ENCODE data around the gene PAAF1. TPM values are rescaled to one million over a fixed set of nuclear protein-coding genes. Genes with fewer than 3 reads are reported as not detected.
A peak's percentile ranks its signal among the peaks of the same experiment; 100 is the strongest.

The PAAF1 gene
- total and polyA plus RNA-seq, 12 donors: 14.2 to 55.9 (median 28.0) TPM

DNA sequence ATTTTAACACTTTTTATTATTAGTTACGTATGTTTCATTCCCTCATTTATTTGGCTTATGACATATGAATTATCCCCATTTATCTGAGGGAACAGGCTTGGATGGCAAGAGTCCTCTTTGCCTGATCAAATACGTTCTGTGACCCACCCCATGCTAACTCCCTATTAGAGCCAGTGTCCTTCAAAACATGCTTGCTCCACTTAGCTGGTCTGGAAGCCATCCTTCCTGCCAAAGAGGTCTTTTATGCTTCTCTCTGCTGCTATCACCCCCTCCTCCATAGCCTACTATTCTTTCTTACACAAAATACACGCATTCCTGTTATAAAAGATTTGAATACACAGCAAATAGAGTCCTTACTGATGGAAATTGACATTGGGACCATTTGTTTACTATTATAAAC is 6.5 kb upstream of the PAAF1 start:
- intact Hi-C loops (cut with DNase I): no loop called here

DNA sequence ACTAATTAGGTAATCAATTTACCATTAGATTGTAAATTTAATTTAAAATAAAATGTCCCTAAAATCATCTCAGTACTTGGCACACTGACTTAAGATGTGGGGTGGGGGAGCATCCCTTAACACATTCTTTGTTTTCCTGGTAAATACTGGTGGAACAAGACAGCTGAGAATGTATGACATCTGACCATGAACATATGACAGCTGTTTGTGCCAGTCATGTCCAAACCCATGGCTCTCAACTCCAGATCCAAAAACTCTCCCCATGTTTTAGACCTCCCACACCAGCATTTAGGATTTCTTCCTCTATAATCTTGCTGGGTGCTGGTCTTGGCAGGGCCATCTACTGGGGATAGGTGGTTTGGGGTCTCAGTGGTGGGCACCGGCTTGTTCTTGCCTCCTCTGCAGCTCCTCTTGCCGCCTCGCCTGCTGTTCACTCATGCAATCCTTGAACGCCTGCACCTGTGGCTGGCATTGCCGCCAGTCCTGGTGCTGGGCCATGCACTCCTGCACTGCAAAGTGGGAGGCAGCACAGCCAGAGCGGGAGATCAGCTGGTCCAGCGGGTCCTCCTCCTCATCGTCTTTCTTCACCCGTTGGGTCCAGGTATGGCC is 3.9 kb upstream of the PAAF1 start:
- WGBS, 4 donors: 91 to 96% (median 96%) methylated on average over 9 of the region's 9 CpGs
- Histone ChIP-seq H3K27ac (no peak overlapping the region), H3K9me3 (replicated peaks in 1 of 3) (no peaks in the 10 kb centered on the region), H3K27me3 (no peaks in the 10 kb centered on the region), H3K4me3 (no peak overlapping the region), H3K36me3 (replicated peaks in 1 of 2) (peaks cover 0 to 22% of the 10 kb centered on the region in 2 donors), H3K4me1 (replicated peaks in 1 of 2) (peaks cover 16 to 43% of the 10 kb centered on the region in 2 donors)
- intact Hi-C loops (cut with DNase I): no loop called here
- no peak for DNase-seq
- no peak for TF ChIP-seq CTCF (IDR thresholded peaks at IDR 0.05)

More for the DNA sequence above, 6.5 kb upstream of the PAAF1 start:
- peak overlapping the region in 3 of 5 donors; percentile 49 to 82 (median 81) for H3K27ac ChIP-seq
- WGBS, 4 donors: 63 to 71% (median 70%) methylated on average over 3 of the region's 3 CpGs
- no peak for DNase-seq
- peaks cover 0 to 22% of the 10 kb centered on the region in 2 donors for H3K36me3 ChIP-seq (replicated peaks in 1 of 2)
- no peak overlapping the region for H3K4me3 ChIP-seq
- no peaks in the 10 kb centered on the region for H3K9me3 ChIP-seq (replicated peaks in 1 of 3)
- H3K4me1 ChIP-seq (replicated peaks in 1 of 2): peaks cover 9 to 43% of the 10 kb centered on the region in 2 donors
- TF ChIP-seq POLR2A (IDR thresholded peaks at IDR 0.05) (no peak), CTCF (IDR thresholded peaks at IDR 0.05) (no peak)
- H3K27me3 ChIP-seq: no peaks in the 10 kb centered on the region

DNA sequence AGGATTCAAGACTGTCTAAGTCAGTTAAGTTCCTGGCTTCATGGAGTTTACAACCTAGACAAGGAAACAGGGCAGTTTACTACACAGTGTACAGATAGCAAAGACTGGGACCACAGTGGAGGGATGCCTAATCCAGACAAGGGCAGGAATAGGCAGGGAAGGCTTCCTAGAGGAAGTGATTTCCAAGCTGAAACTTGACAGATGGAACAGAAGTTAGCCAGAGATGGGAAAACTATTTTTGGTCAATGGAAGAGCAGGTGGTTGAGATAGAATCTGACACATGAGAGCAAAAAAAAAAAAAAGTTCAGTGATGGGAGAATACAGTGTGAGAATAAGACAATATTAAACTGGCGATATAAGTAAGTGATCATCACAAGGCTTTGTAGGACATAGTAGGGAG is 1.4 kb upstream of the PAAF1 start:
- peaks cover 0 to 22% of the 10 kb centered on the region in 2 donors for H3K36me3 ChIP-seq (replicated peaks in 1 of 2)
- no peak overlapping the region for H3K27ac ChIP-seq
- H3K27me3 ChIP-seq: no peaks in the 10 kb centered on the region
- intact Hi-C loops (cut with DNase I): no loop called here
- peak overlapping the region in 1 of 4 donors; percentile 68 for H3K4me3 ChIP-seq
- H3K4me1 ChIP-seq (replicated peaks in 1 of 2): peaks cover 15 to 29% of the 10 kb centered on the region in 2 donors
- H3K9me3 ChIP-seq (replicated peaks in 1 of 3): no peaks in the 10 kb centered on the region
- TF ChIP-seq CTCF (IDR thresholded peaks at IDR 0.05) (no peak), POLR2A (IDR thresholded peaks at IDR 0.05) (no peak)
- DNase-seq: no peak
- WGBS, 4 donors: 79 to 89% (median 85%) methylated on average over 1 of the region's 1 CpG

GRCh38 chr11:73875840-73876239 is 959 bp upstream of the PAAF1 start:
- 25 to 36% (median 26%) methylated on average over 7 to 8 of the region's 8 CpGs for WGBS, 4 donors
- no peaks in the 10 kb centered on the region for H3K9me3 ChIP-seq (replicated peaks in 1 of 3)
- H3K4me1 ChIP-seq (replicated peaks in 1 of 2): peaks cover 14 to 29% of the 10 kb centered on the region in 2 donors
- peak overlapping the region in 2 of 4 donors; percentile 66 to 68 for H3K4me3 ChIP-seq
- H3K27me3 ChIP-seq: no peaks in the 10 kb centered on the region
- peak in 1 of 7 donors; percentile 21 for DNase-seq
- H3K36me3 ChIP-seq (replicated peaks in 1 of 2): peaks cover 0 to 22% of the 10 kb centered on the region in 2 donors
- TF ChIP-seq POLR2A (IDR thresholded peaks at IDR 0.05) (no peak), CTCF (IDR thresholded peaks at IDR 0.05) (no peak)
- peak overlapping the region in 4 of 5 donors; percentile 64 to 89 (median 88) for H3K27ac ChIP-seq
- intact Hi-C loops (cut with DNase I): no loop called here
